ENCODE measurements around the gene DUOX2.
"Not testable (repeated sequence)": the region's sequence is repeated elsewhere in the genome, so short reads cannot be mapped to it uniquely, and the experiment has no call there.

Gene DUOX2

GRCh38 chr15:45077391-45077790 is 36.6 kb downstream of the DUOX2 start:
- not testable (repeated sequence) for H3K4me1 ChIP-seq (ENCODE audit: control insufficient read depth, insufficient read depth, low read length); H3K4me3 ChIP-seq (ENCODE audit: low read length); H3K27me3 ChIP-seq (ENCODE audit: control insufficient read depth, insufficient read depth, low read length); H3K9ac ChIP-seq (ENCODE audit: low read depth, low read length); H3K9me3 ChIP-seq (replicated peaks; ENCODE audit: low read length); H3K36me3 ChIP-seq (ENCODE audit: insufficient read depth, low read length); H3K4me2 ChIP-seq (ENCODE audit: low read length)

- H3K36me3 ChIP-seq (ENCODE audit: insufficient read depth, low read length); H3K27me3 ChIP-seq (ENCODE audit: control insufficient read depth, insufficient read depth, low read length); H3K4me2 ChIP-seq (ENCODE audit: low read length); H3K9me3 ChIP-seq (replicated peaks; ENCODE audit: low read length); H3K4me1 ChIP-seq (ENCODE audit: control insufficient read depth, insufficient read depth, low read length); H3K4me3 ChIP-seq (ENCODE audit: low read length); H3K9ac ChIP-seq (ENCODE audit: low read depth, low read length): not testable (repeated sequence)
These were observed 38.3 kb downstream of the DUOX2 start for GRCh38 chr15:45075440-45076320.

- H3K4me1 ChIP-seq (ENCODE audit: control insufficient read depth, insufficient read depth, low read length); H3K36me3 ChIP-seq (ENCODE audit: insufficient read depth, low read length); H3K9me3 ChIP-seq (replicated peaks; ENCODE audit: low read length); H3K27me3 ChIP-seq (ENCODE audit: control insufficient read depth, insufficient read depth, low read length); H3K4me3 ChIP-seq (ENCODE audit: low read length); H3K4me2 ChIP-seq (ENCODE audit: low read length); H3K9ac ChIP-seq (ENCODE audit: low read depth, low read length): not testable (repeated sequence)
These were observed 40.4 kb downstream of the DUOX2 start for GRCh38 chr15:45073602-45074001.

- not testable (repeated sequence) for H3K27me3 ChIP-seq (ENCODE audit: control insufficient read depth, insufficient read depth, low read length); H3K9ac ChIP-seq (ENCODE audit: low read depth, low read length); H3K36me3 ChIP-seq (ENCODE audit: insufficient read depth, low read length); H3K4me2 ChIP-seq (ENCODE audit: low read length); H3K4me1 ChIP-seq (ENCODE audit: control insufficient read depth, insufficient read depth, low read length); H3K9me3 ChIP-seq (replicated peaks; ENCODE audit: low read length); H3K4me3 ChIP-seq (ENCODE audit: low read length)
These were observed 44.0 kb downstream of the DUOX2 start for GRCh38 chr15:45069942-45070360.

- Histone ChIP-seq H3K4me1 (ENCODE audit: control insufficient read depth, insufficient read depth, low read length) (no peaks in the 10 kb centered on the region), H3K4me3 (ENCODE audit: low read length) (no peak overlapping the region), H3K27me3 (ENCODE audit: control insufficient read depth, insufficient read depth, low read length) (no peaks in the 10 kb centered on the region), H3K9me3 (replicated peaks; ENCODE audit: low read length) (no peaks in the 10 kb centered on the region), H3K36me3 (ENCODE audit: insufficient read depth, low read length) (no peaks in the 10 kb centered on the region), H3K9ac (ENCODE audit: low read depth, low read length) (no peak overlapping the region), H3K4me2 (ENCODE audit: low read length) (no peak overlapping the region)
These were observed 49.6 kb downstream of the DUOX2 start for GRCh38 chr15:45064386-45064785.

- not testable (repeated sequence) for H3K4me3 ChIP-seq (ENCODE audit: low read length); H3K4me2 ChIP-seq (ENCODE audit: low read length); H3K9ac ChIP-seq (ENCODE audit: low read depth, low read length); H3K36me3 ChIP-seq (ENCODE audit: insufficient read depth, low read length); H3K27me3 ChIP-seq (ENCODE audit: control insufficient read depth, insufficient read depth, low read length); H3K9me3 ChIP-seq (replicated peaks; ENCODE audit: low read length); H3K4me1 ChIP-seq (ENCODE audit: control insufficient read depth, insufficient read depth, low read length)
These were observed 51.7 kb downstream of the DUOX2 start for GRCh38 chr15:45062301-45062700.

GRCh38 chr15:45058690-45059675 is 55.0 kb downstream of the DUOX2 start:
- not testable (repeated sequence) for H3K4me1 ChIP-seq (ENCODE audit: control insufficient read depth, insufficient read depth, low read length); H3K36me3 ChIP-seq (ENCODE audit: insufficient read depth, low read length); H3K9me3 ChIP-seq (replicated peaks; ENCODE audit: low read length); H3K4me3 ChIP-seq (ENCODE audit: low read length); H3K27me3 ChIP-seq (ENCODE audit: control insufficient read depth, insufficient read depth, low read length); H3K4me2 ChIP-seq (ENCODE audit: low read length); H3K9ac ChIP-seq (ENCODE audit: low read depth, low read length)

- not testable (repeated sequence) for H3K4me2 ChIP-seq (ENCODE audit: low read length); H3K9me3 ChIP-seq (replicated peaks; ENCODE audit: low read length); H3K27me3 ChIP-seq (ENCODE audit: control insufficient read depth, insufficient read depth, low read length); H3K36me3 ChIP-seq (ENCODE audit: insufficient read depth, low read length); H3K4me1 ChIP-seq (ENCODE audit: control insufficient read depth, insufficient read depth, low read length); H3K4me3 ChIP-seq (ENCODE audit: low read length); H3K9ac ChIP-seq (ENCODE audit: low read depth, low read length)
These were observed 61.3 kb downstream of the DUOX2 start for GRCh38 chr15:45052676-45053075.

- no peaks in the 10 kb centered on the region for H3K27me3 ChIP-seq (ENCODE audit: control insufficient read depth, insufficient read depth, low read length)
- H3K4me3 ChIP-seq (ENCODE audit: low read length): no peak overlapping the region
- no peaks in the 10 kb centered on the region for H3K9me3 ChIP-seq (replicated peaks; ENCODE audit: low read length)
- no peak overlapping the region for H3K9ac ChIP-seq (ENCODE audit: low read depth, low read length)
- peaks cover 3% of the 10 kb centered on the region for H3K36me3 ChIP-seq (ENCODE audit: insufficient read depth, low read length)
- no peaks in the 10 kb centered on the region for H3K4me1 ChIP-seq (ENCODE audit: control insufficient read depth, insufficient read depth, low read length)
- H3K4me2 ChIP-seq (ENCODE audit: low read length): no peak overlapping the region
These were observed 63.4 kb downstream of the DUOX2 start for GRCh38 chr15:45050587-45050986.

- H3K9ac ChIP-seq (ENCODE audit: low read depth, low read length): no peak overlapping the region
- H3K4me1 ChIP-seq (ENCODE audit: control insufficient read depth, insufficient read depth, low read length): no peaks in the 10 kb centered on the region
- no peaks in the 10 kb centered on the region for H3K9me3 ChIP-seq (replicated peaks; ENCODE audit: low read length)
- no peaks in the 10 kb centered on the region for H3K27me3 ChIP-seq (ENCODE audit: control insufficient read depth, insufficient read depth, low read length)
- H3K36me3 ChIP-seq (ENCODE audit: insufficient read depth, low read length): peaks cover 3% of the 10 kb centered on the region
- H3K4me2 ChIP-seq (ENCODE audit: low read length): no peak overlapping the region
- H3K4me3 ChIP-seq (ENCODE audit: low read length): no peak overlapping the region
These were observed 65.0 kb downstream of the DUOX2 start for GRCh38 chr15:45048794-45049631.

GRCh38 chr15:45048449-45048793 is 65.6 kb downstream of the DUOX2 start:
- H3K4me3 ChIP-seq (ENCODE audit: low read length); H3K9ac ChIP-seq (ENCODE audit: low read depth, low read length): not testable (repeated sequence)

More at GRCh38 chr15:45048449-45048793, 65.6 kb downstream of the DUOX2 start:
- not testable (repeated sequence) for H3K36me3 ChIP-seq (ENCODE audit: insufficient read depth, low read length); H3K4me1 ChIP-seq (ENCODE audit: control insufficient read depth, insufficient read depth, low read length); H3K27me3 ChIP-seq (ENCODE audit: control insufficient read depth, insufficient read depth, low read length); H3K9me3 ChIP-seq (replicated peaks; ENCODE audit: low read length); H3K4me2 ChIP-seq (ENCODE audit: low read length)

Data from skeletal muscle satellite cell (primary cell).